Prostate gland (tissue), 2 donors: ENCODE results near the gene B3GLCT. TPM values are rescaled to one million over a fixed set of nuclear protein-coding genes. Genes with fewer than 3 reads are reported as not detected.

Source experiments
- DNase-seq: peaks from one replicate; pipeline ENCODE4 v3.0.0-alpha.2; 2019; ENCODE audit warnings: low spot score
- H3K27ac ChIP-seq, 2 donors: fragments of 200-600 bp; sonication (generic); 2 replicates each; pipeline ENCODE4 v1.5.1; 2017 to 2019
- H3K27me3 ChIP-seq: fragments of 200-600 bp; sonication (generic); replicated peaks from 2 replicates; pipeline ENCODE4 v1.5.1; 2019; ENCODE audit not compliant: insufficient read depth
- H3K36me3 ChIP-seq, 2 donors: fragments of 200-600 bp; sonication (generic); 1 replicate in 1 of 2; 2 replicates in 1 of 2; pipeline versions ENCODE4 v1.5.1 to v1.8.1; 2017 to 2019
- H3K4me1 ChIP-seq: fragments of 200-600 bp; sonication (generic); replicated peaks from 2 replicates; pipeline ENCODE4 v1.5.1; 2019
- H3K4me3 ChIP-seq, 2 donors: fragments of 200-600 bp; sonication (generic); 2 replicates each; pipeline ENCODE4 v1.5.1; 2017 to 2019
- H3K9me3 ChIP-seq: fragments of 200-600 bp; sonication (generic); 2 replicates; pipeline ENCODE4 v1.5.1; 2017
- POLR2A ChIP-seq: fragments of 450-650 bp; IDR thresholded peaks from one replicate; pipeline ENCODE4 v1.6.1; 2016; ENCODE audit warnings: antibody characterized with exemption, mild to moderate bottlenecking
- POLR2AphosphoS5 ChIP-seq: sonication (generic); formaldehyde crosslinking; IDR thresholded peaks from one replicate; pipeline ENCODE4 v1.6.1; 2017; ENCODE audit warnings: antibody characterized with exemption
- WGBS: methylation state at CpG from one replicate; pipeline ENCODE4 v1.1.5; 2018; 5-methylcytosine and 5-hydroxymethylcytosine counted together
- intact Hi-C: fragments of 100-400 bp; cut with DNase I; formaldehyde crosslinking; loops from one replicate; pipeline ENCODE4 v1.14.2; 2022
- total RNA-seq, 2 donors: library from RNA; depleted of rRNA; stranded (reverse); fragments of >200 nt; gene quantifications; one replicate each; pipeline ENCODE4 v1.1.0, GENCODE V29; 2016
- TF ChIP-seq, protein P1 (sequence below), 4 experiments: fragments of 200-600 bp in 2 of 4; fragments of 450-650 bp in 2 of 4; sonication (generic) in 2 of 4; IDR thresholded peaks; 1 replicate in 3 of 4; 2 replicates in 1 of 4; pipeline ENCODE4 v1.5.1; 2016 to 2019; ENCODE audit warnings: antibody characterized with exemption in 4 of 4, mild to moderate bottlenecking in 2 of 4, moderate library complexity in 2 of 4

The B3GLCT gene
- total RNA-seq, 2 donors from 2014 or later: 4.4 to 14.7 TPM

DNA sequence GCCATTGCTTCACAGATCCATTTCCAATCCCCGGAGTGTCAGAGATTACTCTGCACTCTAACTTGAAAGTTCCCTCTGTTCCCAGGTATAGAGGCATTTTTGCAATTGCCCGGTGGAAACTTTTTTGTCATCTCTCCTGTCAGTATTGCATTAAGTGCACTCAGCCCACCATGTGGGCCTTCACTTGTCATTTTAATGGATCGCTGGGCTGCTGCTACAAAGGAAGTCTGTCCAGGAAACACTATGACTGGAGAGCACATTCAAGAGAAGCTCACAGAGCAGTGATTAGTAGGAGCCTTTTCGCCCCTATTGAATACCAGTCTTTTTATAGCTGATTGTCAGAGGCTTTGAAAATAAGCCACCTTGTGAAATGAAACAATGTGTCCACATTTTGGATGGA lies 180.9 kb downstream of the B3GLCT start:
- 58% methylated on average over 4 of the region's 4 CpGs for WGBS
- Histone ChIP-seq H3K36me3 (no peaks in the 10 kb centered on the region), H3K27ac (no peak overlapping the region), H3K4me1 (no peaks in the 10 kb centered on the region), H3K9me3 (no peaks in the 10 kb centered on the region), H3K4me3 (no peak overlapping the region), H3K27me3 (no peaks in the 10 kb centered on the region)
- DNase-seq: no peak
- intact Hi-C loops: no loop called here
- TF ChIP-seq, protein P1, sequence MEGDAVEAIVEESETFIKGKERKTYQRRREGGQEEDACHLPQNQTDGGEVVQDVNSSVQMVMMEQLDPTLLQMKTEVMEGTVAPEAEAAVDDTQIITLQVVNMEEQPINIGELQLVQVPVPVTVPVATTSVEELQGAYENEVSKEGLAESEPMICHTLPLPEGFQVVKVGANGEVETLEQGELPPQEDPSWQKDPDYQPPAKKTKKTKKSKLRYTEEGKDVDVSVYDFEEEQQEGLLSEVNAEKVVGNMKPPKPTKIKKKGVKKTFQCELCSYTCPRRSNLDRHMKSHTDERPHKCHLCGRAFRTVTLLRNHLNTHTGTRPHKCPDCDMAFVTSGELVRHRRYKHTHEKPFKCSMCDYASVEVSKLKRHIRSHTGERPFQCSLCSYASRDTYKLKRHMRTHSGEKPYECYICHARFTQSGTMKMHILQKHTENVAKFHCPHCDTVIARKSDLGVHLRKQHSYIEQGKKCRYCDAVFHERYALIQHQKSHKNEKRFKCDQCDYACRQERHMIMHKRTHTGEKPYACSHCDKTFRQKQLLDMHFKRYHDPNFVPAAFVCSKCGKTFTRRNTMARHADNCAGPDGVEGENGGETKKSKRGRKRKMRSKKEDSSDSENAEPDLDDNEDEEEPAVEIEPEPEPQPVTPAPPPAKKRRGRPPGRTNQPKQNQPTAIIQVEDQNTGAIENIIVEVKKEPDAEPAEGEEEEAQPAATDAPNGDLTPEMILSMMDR (IDR thresholded peaks at IDR 0.05): no peak
- TF ChIP-seq POLR2AphosphoS5 (no peak), POLR2A (no peak)

Other genes starting within 250 kb of the B3GLCT start
- gene HSPH1, start 38.1 kb upstream of the B3GLCT start, total RNA-seq: 10 to 100 TPM; 33.5 to 60.6 TPM